HEK293 (cell line): ENCODE data around the gene INSM1.

Experiments used
- AEBP2 ChIP-seq: fragments of 450-650 bp; formaldehyde crosslinking; IDR thresholded peaks from 2 replicates; pipeline ENCODE4 v1.5.1; 2016; ENCODE audit warnings: missing biosample characterization, missing genetic modification characterization, borderline replicate concordance
- GLI2 ChIP-seq: fragments of 450-650 bp; formaldehyde crosslinking; IDR thresholded peaks from 2 replicates; pipeline ENCODE4; 2017; ENCODE audit warnings: missing biosample characterization, missing genetic modification characterization, low read depth, borderline replicate concordance
- GLI4 ChIP-seq: fragments of 450-650 bp; formaldehyde crosslinking; IDR thresholded peaks from 2 replicates; pipeline ENCODE4 v1.5.1; 2016; ENCODE audit warnings: missing biosample characterization, missing genetic modification characterization
- MEIS1 ChIP-seq: sonication (generic); formaldehyde crosslinking; IDR thresholded peaks from 2 replicates; pipeline ENCODE4 v1.8.1; 2022; ENCODE audit warnings: missing genetic modification reagents, mild to moderate bottlenecking, borderline replicate concordance
- OSR2 ChIP-seq: fragments of 450-650 bp; formaldehyde crosslinking; IDR thresholded peaks from 2 replicates; pipeline ENCODE4 v1.5.1; 2016; ENCODE audit warnings: missing biosample characterization, missing genetic modification characterization
- PRDM6 ChIP-seq: fragments of 450-650 bp; formaldehyde crosslinking; IDR thresholded peaks from 2 replicates; pipeline ENCODE4 v1.5.1; 2017; ENCODE audit warnings: missing biosample characterization, missing genetic modification characterization
- REPIN1 ChIP-seq: fragments of 450-650 bp; formaldehyde crosslinking; IDR thresholded peaks from 2 replicates; pipeline ENCODE4 v1.5.1; 2017; ENCODE audit warnings: missing biosample characterization, missing genetic modification characterization, low read depth
- REST ChIP-seq: fragments of 450-650 bp; formaldehyde crosslinking; IDR thresholded peaks from 2 replicates; pipeline ENCODE4 v1.5.1; 2016; ENCODE audit warnings: missing biosample characterization, missing genetic modification characterization
- ZBTB48 ChIP-seq: fragments of 450-650 bp; formaldehyde crosslinking; IDR thresholded peaks from 2 replicates; pipeline ENCODE4 v1.5.1; 2016; ENCODE audit warnings: missing biosample characterization, missing genetic modification characterization
- ZBTB8A ChIP-seq: fragments of 450-650 bp; formaldehyde crosslinking; IDR thresholded peaks from 2 replicates; pipeline ENCODE4 v1.5.1; 2016; ENCODE audit warnings: missing biosample characterization, missing genetic modification characterization
- ZFHX2 ChIP-seq: fragments of 450-650 bp; formaldehyde crosslinking; conservative IDR thresholded peaks from 2 replicates; pipeline ENCODE4 v1.5.1; 2016; ENCODE audit warnings: missing biosample characterization, missing genetic modification characterization
- ZIC2 ChIP-seq: fragments of 450-650 bp; formaldehyde crosslinking; IDR thresholded peaks from 2 replicates; pipeline ENCODE4 v1.5.1; 2016; ENCODE audit warnings: missing biosample characterization, missing genetic modification characterization
- ZNF10 ChIP-seq: fragments of 450-650 bp; formaldehyde crosslinking; IDR thresholded peaks from 2 replicates; pipeline ENCODE4 v1.5.1; 2017; ENCODE audit warnings: missing biosample characterization, missing genetic modification characterization
- ZNF114 ChIP-seq: fragments of 450-650 bp; formaldehyde crosslinking; IDR thresholded peaks from 2 replicates; pipeline ENCODE4 v1.5.0; 2017; ENCODE audit warnings: missing biosample characterization, missing genetic modification characterization
- ZNF132 ChIP-seq: fragments of 450-650 bp; formaldehyde crosslinking; IDR thresholded peaks from 2 replicates; pipeline ENCODE4 v1.5.1; 2017; ENCODE audit warnings: missing biosample characterization, missing genetic modification characterization, borderline replicate concordance
- ZNF174 ChIP-seq: fragments of 450-650 bp; formaldehyde crosslinking; IDR thresholded peaks from 2 replicates; pipeline ENCODE4 v1.5.0; 2017; ENCODE audit warnings: missing biosample characterization, mild to moderate bottlenecking, missing genetic modification characterization
- ZNF341 ChIP-seq: fragments of 450-650 bp; formaldehyde crosslinking; IDR thresholded peaks from 2 replicates; pipeline ENCODE4; 2016; ENCODE audit warnings: low read depth, missing biosample characterization, missing genetic modification characterization
- ZNF354C ChIP-seq: fragments of 450-650 bp; formaldehyde crosslinking; IDR thresholded peaks from 2 replicates; pipeline ENCODE4 v1.5.1; 2016; ENCODE audit warnings: missing biosample characterization, missing genetic modification characterization, low read depth, borderline replicate concordance
- ZNF501 ChIP-seq: fragments of 450-650 bp; formaldehyde crosslinking; IDR thresholded peaks from 2 replicates; pipeline ENCODE4 v1.5.1; 2016; ENCODE audit warnings: missing biosample characterization, missing genetic modification characterization
- ZNF514 ChIP-seq: fragments of 450-650 bp; formaldehyde crosslinking; IDR thresholded peaks from 2 replicates; pipeline ENCODE4 v1.5.1; 2016; ENCODE audit warnings: missing biosample characterization, missing genetic modification characterization
- ZNF521 ChIP-seq: fragments of 450-650 bp; formaldehyde crosslinking; IDR thresholded peaks from 2 replicates; pipeline ENCODE4 v1.5.1; 2017; ENCODE audit warnings: missing biosample characterization, mild to moderate bottlenecking, missing genetic modification characterization
- ZNF544 ChIP-seq: fragments of 450-650 bp; formaldehyde crosslinking; IDR thresholded peaks from 2 replicates; pipeline ENCODE4 v1.5.0; 2017; ENCODE audit warnings: missing biosample characterization, missing genetic modification characterization
- ZNF580 ChIP-seq: fragments of 450-650 bp; formaldehyde crosslinking; IDR thresholded peaks from 2 replicates; pipeline ENCODE4 v1.5.1; 2016; ENCODE audit warnings: missing biosample characterization, missing genetic modification characterization
- ZNF600 ChIP-seq: fragments of 450-650 bp; formaldehyde crosslinking; IDR thresholded peaks from 2 replicates; pipeline ENCODE4 v1.5.1; 2016; ENCODE audit warnings: missing biosample characterization, missing genetic modification characterization
- ZNF660 ChIP-seq: fragments of 450-650 bp; IDR thresholded peaks from 2 replicates; pipeline ENCODE4 v1.5.1; 2018; ENCODE audit warnings: missing biosample characterization, mild to moderate bottlenecking, missing genetic modification characterization
- ZNF677 ChIP-seq: fragments of 450-650 bp; IDR thresholded peaks from 2 replicates; pipeline ENCODE4 v1.5.0; 2018; ENCODE audit warnings: missing biosample characterization, mild to moderate bottlenecking, missing genetic modification characterization, moderate library complexity
- ZNF692 ChIP-seq: fragments of 450-650 bp; formaldehyde crosslinking; IDR thresholded peaks from 2 replicates; pipeline ENCODE4 v1.5.1; 2016; ENCODE audit warnings: missing biosample characterization, missing genetic modification characterization
- ZNF707 ChIP-seq: fragments of 450-650 bp; formaldehyde crosslinking; IDR thresholded peaks from 2 replicates; pipeline ENCODE4 v1.5.1; 2016; ENCODE audit warnings: missing biosample characterization, missing genetic modification characterization
- ZNF830 ChIP-seq: fragments of 450-650 bp; IDR thresholded peaks from 2 replicates; pipeline ENCODE4 v1.5.0; 2018; ENCODE audit warnings: missing biosample characterization, missing genetic modification characterization, low read depth, mild to moderate bottlenecking, moderate library complexity

The INSM1 gene

GRCh38 chr20:20367575-20368417 is at the start of gene INSM1 (continued):
- TF ChIP-seq ZNF692 (tag by site-specific recombination) (peak; percentile 61), OSR2 (peak; percentile 52), MEIS1 (CRISPR knock-in tag) (no peak), ZNF677 (tag by site-specific recombination) (no peak), ZNF174 (tag by site-specific recombination) (no peak), ZBTB48 (tag by site-specific recombination) (no peak), ZNF521 (tag by site-specific recombination) (no peak), ZNF830 (tag by site-specific recombination) (no peak), ZNF132 (tag by site-specific recombination) (no peak), ZIC2 (peak; percentile 85), GLI2 (tag by site-specific recombination) (no peak), ZNF341 (tag by site-specific recombination) (peak; percentile 68), ZNF514 (tag by site-specific recombination) (no peak), ZNF600 (no peak), ZNF354C (tag by site-specific recombination) (no peak), REPIN1 (tag by site-specific recombination) (no peak), ZNF580 (tag by site-specific recombination) (no peak), ZNF10 (tag by site-specific recombination) (no peak), ZBTB8A (peak; percentile 72), ZFHX2 (tag by site-specific recombination) (peak; percentile 54), PRDM6 (tag by site-specific recombination) (no peak; the same call in 1 of the 2 replicates), GLI4 (no peak), ZNF707 (tag by site-specific recombination) (no peak), ZNF660 (tag by site-specific recombination) (no peak), ZNF501 (tag by site-specific recombination) (no peak), ZNF114 (tag by site-specific recombination) (no peak), REST (tag by site-specific recombination) (no peak), ZNF544 (tag by site-specific recombination) (no peak), AEBP2 (tag by site-specific recombination) (no peak)
